ENCODE data around the gene PPP2R3B. TPM values are rescaled to one million over a fixed set of nuclear protein-coding genes. Genes with fewer than 3 reads are reported as not detected.
"Not testable (repeated sequence)": the region's sequence is repeated elsewhere in the genome, so short reads cannot be mapped to it uniquely, and the experiment has no call there.

PPP2R3B gene
- polyA plus RNA-seq, 1 donor from 2014 or later, result 41.7 TPM

DNA sequence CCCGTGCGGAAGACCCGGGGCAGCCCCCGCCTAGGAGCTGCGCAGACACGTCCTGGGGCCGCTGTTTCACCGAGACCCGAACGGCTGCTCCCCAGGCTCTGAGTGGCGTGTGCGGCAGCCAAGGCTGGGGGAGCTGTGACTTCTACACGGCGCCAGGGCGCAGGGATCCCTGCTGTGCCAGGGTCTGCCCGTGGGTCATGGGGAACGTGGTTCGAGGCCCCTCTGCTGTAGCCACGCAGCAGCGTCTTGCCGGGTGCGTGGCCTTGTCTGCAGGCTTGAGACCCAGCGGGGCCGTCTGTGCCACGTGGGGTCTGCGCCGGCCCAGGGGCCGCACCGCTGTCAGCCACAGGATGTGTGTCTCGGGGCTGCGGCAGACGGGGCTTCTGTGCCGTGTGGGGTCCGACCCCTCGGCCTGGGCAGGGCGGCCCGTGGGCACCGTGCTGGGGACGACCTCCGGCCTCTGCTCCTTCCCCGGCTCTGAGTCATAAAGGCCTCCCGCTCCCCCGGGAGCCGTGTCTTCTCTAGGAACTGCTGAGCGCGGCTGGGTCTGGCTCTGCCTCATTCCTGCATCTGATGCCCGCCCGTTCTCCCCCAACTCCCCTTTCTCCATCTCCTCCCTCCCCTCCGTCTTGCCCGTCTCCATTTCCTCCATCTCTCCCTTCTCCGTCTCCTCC is 55.4 kb downstream of the PPP2R3B start:
- Histone ChIP-seq H3K36me3 (ENCODE audit: insufficient read depth, low read length) (no peaks in the 10 kb centered on the region), H3K79me2 (replicated peaks; ENCODE audit: insufficient read depth, low read length) (no peaks in the 10 kb centered on the region), H4K20me1 (ENCODE audit: insufficient read depth) (no peaks in the 10 kb centered on the region), H3K27ac (ENCODE audit: low read length) (no peak overlapping the region), H3K27me3 (ENCODE audit: insufficient read depth, low read depth, low read length) (no peaks in the 10 kb centered on the region), H3K9me3 (ENCODE audit: low read length) (no peaks in the 10 kb centered on the region), H3K9me2 (ENCODE audit: insufficient read depth, low read length) (no peaks in the 10 kb centered on the region), H2AFZ (ENCODE audit: low read depth, low read length) (no peak overlapping the region), H3F3A (ENCODE audit: insufficient read depth, low read length, poor library complexity, severe bottlenecking) (no peaks in the 10 kb centered on the region), H3K9ac (ENCODE audit: low read length) (no peak overlapping the region), H3K4me2 (ENCODE audit: low read length) (no peak overlapping the region), H3K4me3 (ENCODE audit: low read length) (no peak overlapping the region)
- TF ChIP-seq, protein P1, sequence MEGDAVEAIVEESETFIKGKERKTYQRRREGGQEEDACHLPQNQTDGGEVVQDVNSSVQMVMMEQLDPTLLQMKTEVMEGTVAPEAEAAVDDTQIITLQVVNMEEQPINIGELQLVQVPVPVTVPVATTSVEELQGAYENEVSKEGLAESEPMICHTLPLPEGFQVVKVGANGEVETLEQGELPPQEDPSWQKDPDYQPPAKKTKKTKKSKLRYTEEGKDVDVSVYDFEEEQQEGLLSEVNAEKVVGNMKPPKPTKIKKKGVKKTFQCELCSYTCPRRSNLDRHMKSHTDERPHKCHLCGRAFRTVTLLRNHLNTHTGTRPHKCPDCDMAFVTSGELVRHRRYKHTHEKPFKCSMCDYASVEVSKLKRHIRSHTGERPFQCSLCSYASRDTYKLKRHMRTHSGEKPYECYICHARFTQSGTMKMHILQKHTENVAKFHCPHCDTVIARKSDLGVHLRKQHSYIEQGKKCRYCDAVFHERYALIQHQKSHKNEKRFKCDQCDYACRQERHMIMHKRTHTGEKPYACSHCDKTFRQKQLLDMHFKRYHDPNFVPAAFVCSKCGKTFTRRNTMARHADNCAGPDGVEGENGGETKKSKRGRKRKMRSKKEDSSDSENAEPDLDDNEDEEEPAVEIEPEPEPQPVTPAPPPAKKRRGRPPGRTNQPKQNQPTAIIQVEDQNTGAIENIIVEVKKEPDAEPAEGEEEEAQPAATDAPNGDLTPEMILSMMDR (IDR thresholded peaks at IDR 0.05; ENCODE audit: poor library complexity, severe bottlenecking), result no peak
- no peak for TF ChIP-seq TAF1 (IDR thresholded peaks at IDR 0.05; ENCODE audit: low read depth)
- no peak for TF ChIP-seq SMC3 (conservative IDR thresholded peaks at IDR 0.05; ENCODE audit: poor library complexity)
- TF ChIP-seq EP300 (conservative IDR thresholded peaks at IDR 0.05; ENCODE audit: poor library complexity, severe bottlenecking), result no peak

DNA sequence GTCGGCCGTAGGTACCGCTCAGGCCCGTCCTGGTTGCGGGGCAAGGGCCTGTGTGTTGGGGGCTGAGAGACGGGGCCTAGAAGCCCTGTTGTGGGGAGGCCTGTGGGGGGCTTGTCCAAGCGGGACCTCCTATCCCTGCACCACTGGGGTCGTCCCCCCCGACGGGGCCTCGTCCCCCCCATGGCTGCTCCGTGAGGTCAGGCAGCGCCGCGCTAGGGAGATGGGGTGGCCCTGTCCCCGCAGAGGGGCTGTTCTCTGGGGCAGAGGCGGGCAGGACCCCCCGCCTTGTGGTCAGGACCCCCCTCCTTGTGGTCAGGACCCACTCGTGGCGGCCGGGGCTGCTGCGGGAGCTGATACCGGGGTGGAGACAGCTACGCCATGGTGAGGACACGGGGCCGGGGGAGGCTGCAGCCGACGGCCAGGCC is 56.0 kb downstream of the PPP2R3B start:
- no peaks in the 10 kb centered on the region for H4K20me1 ChIP-seq (ENCODE audit: insufficient read depth)
- no peaks in the 10 kb centered on the region for H3K36me3 ChIP-seq (ENCODE audit: insufficient read depth, low read length)
- H3K9me2 ChIP-seq (ENCODE audit: insufficient read depth, low read length), result no peaks in the 10 kb centered on the region
- H3K9me3 ChIP-seq (ENCODE audit: low read length), result no peaks in the 10 kb centered on the region
- H3K27ac ChIP-seq (ENCODE audit: low read length), result no peak overlapping the region
- no peak overlapping the region for H3K4me3 ChIP-seq (ENCODE audit: low read length)
- no peaks in the 10 kb centered on the region for H3K27me3 ChIP-seq (ENCODE audit: insufficient read depth, low read depth, low read length)
- TF ChIP-seq EZH2 (IDR thresholded peaks at IDR 0.05; ENCODE audit: borderline replicate concordance, insufficient read depth, low read length, poor library complexity, severe bottlenecking), result no peak
- TF ChIP-seq TAF1 (IDR thresholded peaks at IDR 0.05; ENCODE audit: low read depth), result no peak
- TF ChIP-seq EP300 (conservative IDR thresholded peaks at IDR 0.05; ENCODE audit: poor library complexity, severe bottlenecking), result no peak
- TF ChIP-seq MXI1 (conservative IDR thresholded peaks at IDR 0.05; ENCODE audit: poor library complexity, severe bottlenecking), result no peak
- no peak for TF ChIP-seq POLR2AphosphoS5 (IDR thresholded peaks at IDR 0.05)
- TF ChIP-seq SMC3 (conservative IDR thresholded peaks at IDR 0.05; ENCODE audit: poor library complexity), result no peak
- TF ChIP-seq, protein P1 (IDR thresholded peaks at IDR 0.05; ENCODE audit: poor library complexity, severe bottlenecking), result no peak
- TF ChIP-seq, protein P2, sequence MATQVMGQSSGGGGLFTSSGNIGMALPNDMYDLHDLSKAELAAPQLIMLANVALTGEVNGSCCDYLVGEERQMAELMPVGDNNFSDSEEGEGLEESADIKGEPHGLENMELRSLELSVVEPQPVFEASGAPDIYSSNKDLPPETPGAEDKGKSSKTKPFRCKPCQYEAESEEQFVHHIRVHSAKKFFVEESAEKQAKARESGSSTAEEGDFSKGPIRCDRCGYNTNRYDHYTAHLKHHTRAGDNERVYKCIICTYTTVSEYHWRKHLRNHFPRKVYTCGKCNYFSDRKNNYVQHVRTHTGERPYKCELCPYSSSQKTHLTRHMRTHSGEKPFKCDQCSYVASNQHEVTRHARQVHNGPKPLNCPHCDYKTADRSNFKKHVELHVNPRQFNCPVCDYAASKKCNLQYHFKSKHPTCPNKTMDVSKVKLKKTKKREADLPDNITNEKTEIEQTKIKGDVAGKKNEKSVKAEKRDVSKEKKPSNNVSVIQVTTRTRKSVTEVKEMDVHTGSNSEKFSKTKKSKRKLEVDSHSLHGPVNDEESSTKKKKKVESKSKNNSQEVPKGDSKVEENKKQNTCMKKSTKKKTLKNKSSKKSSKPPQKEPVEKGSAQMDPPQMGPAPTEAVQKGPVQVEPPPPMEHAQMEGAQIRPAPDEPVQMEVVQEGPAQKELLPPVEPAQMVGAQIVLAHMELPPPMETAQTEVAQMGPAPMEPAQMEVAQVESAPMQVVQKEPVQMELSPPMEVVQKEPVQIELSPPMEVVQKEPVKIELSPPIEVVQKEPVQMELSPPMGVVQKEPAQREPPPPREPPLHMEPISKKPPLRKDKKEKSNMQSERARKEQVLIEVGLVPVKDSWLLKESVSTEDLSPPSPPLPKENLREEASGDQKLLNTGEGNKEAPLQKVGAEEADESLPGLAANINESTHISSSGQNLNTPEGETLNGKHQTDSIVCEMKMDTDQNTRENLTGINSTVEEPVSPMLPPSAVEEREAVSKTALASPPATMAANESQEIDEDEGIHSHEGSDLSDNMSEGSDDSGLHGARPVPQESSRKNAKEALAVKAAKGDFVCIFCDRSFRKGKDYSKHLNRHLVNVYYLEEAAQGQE (IDR thresholded peaks at IDR 0.05; ENCODE audit: borderline replicate concordance), result no peak
- TF ChIP-seq RAD21 (conservative IDR thresholded peaks at IDR 0.05), result no peak
- H3K9ac ChIP-seq (ENCODE audit: low read length), result no peak overlapping the region
- no peak overlapping the region for H3K4me2 ChIP-seq (ENCODE audit: low read length)
- H3K79me2 ChIP-seq (replicated peaks; ENCODE audit: insufficient read depth, low read length), result no peaks in the 10 kb centered on the region
- no peaks in the 10 kb centered on the region for H3F3A ChIP-seq (ENCODE audit: insufficient read depth, low read length, poor library complexity, severe bottlenecking)
- H2AFZ ChIP-seq (ENCODE audit: low read depth, low read length), result no peak overlapping the region

DNA sequence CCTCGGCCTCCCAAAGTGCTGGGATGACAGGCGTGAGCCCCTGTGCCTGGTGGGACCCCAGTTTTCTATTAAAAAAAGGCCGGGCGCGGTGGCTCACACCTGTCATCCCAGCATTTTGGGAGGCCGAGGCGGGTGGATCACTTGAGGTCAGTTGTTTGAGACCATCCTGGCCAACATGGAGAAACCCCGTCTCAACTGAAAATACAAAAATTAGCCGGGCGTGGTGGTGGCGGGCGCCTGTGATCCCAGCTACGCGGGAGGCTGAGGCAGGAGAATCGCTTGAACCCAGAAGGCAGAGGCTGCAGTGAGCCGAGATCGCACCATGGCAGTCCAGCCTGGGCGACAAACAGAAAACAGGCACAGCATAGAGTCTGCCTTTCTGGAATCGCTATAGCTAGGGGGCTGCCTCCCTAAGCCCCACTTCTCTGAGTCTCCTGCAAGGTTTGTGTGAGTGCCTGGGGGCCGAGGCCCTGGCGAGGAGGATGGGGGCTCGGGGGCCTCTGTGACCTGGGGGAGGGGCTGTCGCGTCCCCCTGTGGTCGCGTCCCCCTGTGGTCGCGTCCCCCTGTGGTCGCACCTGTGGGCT is 56.5 kb downstream of the PPP2R3B start:
- not testable (repeated sequence) for H3K4me2 ChIP-seq (ENCODE audit: low read length)

More for the DNA sequence above, 56.5 kb downstream of the PPP2R3B start:
- H3K79me2 ChIP-seq (replicated peaks; ENCODE audit: insufficient read depth, low read length); H3K9me3 ChIP-seq (ENCODE audit: low read length); H3K9ac ChIP-seq (ENCODE audit: low read length); H3K36me3 ChIP-seq (ENCODE audit: insufficient read depth, low read length); H3K4me3 ChIP-seq (ENCODE audit: low read length); H3K9me2 ChIP-seq (ENCODE audit: insufficient read depth, low read length); H3F3A ChIP-seq (ENCODE audit: insufficient read depth, low read length, poor library complexity, severe bottlenecking); H2AFZ ChIP-seq (ENCODE audit: low read depth, low read length); H3K27ac ChIP-seq (ENCODE audit: low read length); H3K27me3 ChIP-seq (ENCODE audit: insufficient read depth, low read depth, low read length); H4K20me1 ChIP-seq (ENCODE audit: insufficient read depth): not testable (repeated sequence)

All from neural cell (in vitro differentiated cells).